Calu3 (cell line): Measurements from ENCODE around the gene PCDH9. TPM values are rescaled to one million over a fixed set of nuclear protein-coding genes. Genes with fewer than 3 reads are reported as not detected.

ENCODE experiments used
- BruUV-seq: library from RNA; stranded (reverse); fragments of 400-500 nt; replicated peaks from 2 replicates; lab custom pipeline; 2021; lab: Mats Ljungman, UMichigan
- CTCF ChIA-PET: fragments of 300-600 bp; sonication (Branson Sonifier 250); formaldehyde crosslinking; loops from one replicate; lab custom pipeline; 2022; ENCODE audit warnings: antibody characterized with exemption; lab: Charles Lee
- DNase-seq: peaks from one replicate; pipeline ENCODE4 v3.0.0; 2022
- H3K27ac Mint-ChIP-seq: one replicate; pipeline ENCODE4 v1.8.0; 2022; ENCODE audit warnings: mixed read lengths; ENCODE audit not compliant: unreplicated experiment
- H3K27me3 Mint-ChIP-seq: one replicate; pipeline ENCODE4 v1.8.0; 2022; ENCODE audit warnings: mixed read lengths; ENCODE audit not compliant: unreplicated experiment
- H3K36me3 Mint-ChIP-seq: one replicate; pipeline ENCODE4 v1.8.0; 2022; ENCODE audit warnings: mild to moderate bottlenecking, moderate library complexity, mixed read lengths; ENCODE audit not compliant: insufficient read depth, unreplicated experiment
- H3K4me1 Mint-ChIP-seq: one replicate; pipeline ENCODE4 v1.8.0; 2022; ENCODE audit warnings: mild to moderate bottlenecking, low read depth, mixed read lengths; ENCODE audit not compliant: unreplicated experiment
- H3K4me3 Mint-ChIP-seq: one replicate; pipeline ENCODE4 v1.8.0; 2022; ENCODE audit warnings: mild to moderate bottlenecking, low read depth, moderate library complexity, mixed read lengths; ENCODE audit not compliant: unreplicated experiment
- H3K9me3 Mint-ChIP-seq: one replicate; pipeline ENCODE4 v1.8.0; 2022; ENCODE audit warnings: low read depth, mixed read lengths; ENCODE audit not compliant: unreplicated experiment
- CTCF ChIP-seq: fragments of 200-600 bp; IDR thresholded peaks from one replicate; pipeline ENCODE4 v1.8.0; 2022; ENCODE audit warnings: antibody characterized with exemption; ENCODE audit not compliant: unreplicated experiment
- intact Hi-C: fragments of 100-400 bp; cut with micrococcal nuclease; formaldehyde crosslinking; loops from one replicate; pipeline ENCODE4 v1.10.0; 2022; ENCODE audit not compliant: unreplicated experiment
- total RNA-seq: library from RNA; stranded (reverse); gene quantifications from 2 replicates; pipeline ENCODE4 v1.2.3, GENCODE V29; 2022

Gene PCDH9
- total RNA-seq, 1 experiment from 2014 or later = 1.3 TPM

GRCh38 chr13:66933994-66934393 lies 296.1 kb downstream of the PCDH9 start:
- no peaks in the 10 kb centered on the region for H3K4me1 Mint-ChIP-seq
- CTCF ChIA-PET = no interaction called here
- H3K36me3 Mint-ChIP-seq = no peaks in the 10 kb centered on the region
- H3K27ac Mint-ChIP-seq = no peak overlapping the region
- no TSS peak for BruUV-seq
- intact Hi-C loops = no loop called here
- no peak overlapping the region for H3K4me3 Mint-ChIP-seq
- TF ChIP-seq CTCF = no peak
- no peaks in the 10 kb centered on the region for H3K27me3 Mint-ChIP-seq
- DNase-seq = peak; percentile 0
- no peaks in the 10 kb centered on the region for H3K9me3 Mint-ChIP-seq

DNA sequence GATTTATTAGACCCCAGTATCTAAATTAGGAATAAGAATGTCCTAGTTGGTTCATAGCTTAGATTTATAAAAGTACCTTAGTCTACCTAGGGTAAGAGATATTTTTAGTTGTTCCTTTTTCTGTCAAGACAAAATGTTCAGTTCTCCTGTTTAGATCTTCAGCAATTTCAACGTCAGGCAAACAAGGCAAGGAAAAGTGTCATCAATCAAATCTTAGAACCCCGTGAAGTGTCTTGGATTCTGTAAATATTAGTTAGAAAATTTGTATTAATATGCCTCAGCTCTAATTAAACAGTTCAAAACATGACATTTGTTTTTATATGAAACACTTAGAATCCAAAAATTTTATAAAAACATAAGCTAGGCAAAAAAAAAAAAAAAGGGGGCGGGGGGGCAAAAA lies 296.6 kb downstream of the PCDH9 start:
- intact Hi-C loops = no loop called here
- no peaks in the 10 kb centered on the region for H3K9me3 Mint-ChIP-seq
- DNase-seq = no peak
- H3K4me1 Mint-ChIP-seq = no peaks in the 10 kb centered on the region
- no peak overlapping the region for H3K4me3 Mint-ChIP-seq
- H3K27me3 Mint-ChIP-seq = no peaks in the 10 kb centered on the region
- CTCF ChIA-PET = no interaction called here
- BruUV-seq = no TSS peak
- H3K27ac Mint-ChIP-seq = no peak overlapping the region
- no peak for TF ChIP-seq CTCF
- no peaks in the 10 kb centered on the region for H3K36me3 Mint-ChIP-seq

DNA sequence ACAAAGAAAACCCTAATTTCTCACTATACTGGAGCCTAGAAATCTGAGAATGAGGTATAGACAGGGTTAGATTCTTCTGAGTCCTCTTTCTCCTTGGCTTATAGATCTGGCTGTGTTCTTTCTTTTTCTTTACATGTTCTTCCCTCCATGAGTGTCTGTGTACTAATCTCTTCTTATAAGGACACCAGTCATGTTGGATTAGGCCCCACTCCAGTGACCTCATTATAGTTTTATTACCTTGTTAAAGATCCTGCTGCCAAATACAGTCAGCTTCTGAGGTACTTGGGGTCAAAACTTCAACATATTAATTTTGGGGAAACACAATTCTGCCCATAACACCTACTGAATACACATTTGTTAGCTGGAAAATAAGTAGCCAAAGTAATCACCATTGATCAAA lies 302.6 kb downstream of the PCDH9 start:
- no TSS peak for BruUV-seq
- DNase-seq = no peak
- Mint-ChIP-seq H3K27me3 (no peaks in the 10 kb centered on the region), H3K4me1 (no peaks in the 10 kb centered on the region), H3K9me3 (no peaks in the 10 kb centered on the region), H3K36me3 (no peaks in the 10 kb centered on the region), H3K4me3 (no peak overlapping the region), H3K27ac (no peak overlapping the region)
- intact Hi-C loops = no loop called here
- TF ChIP-seq CTCF = no peak
- CTCF ChIA-PET = no interaction called here

DNA sequence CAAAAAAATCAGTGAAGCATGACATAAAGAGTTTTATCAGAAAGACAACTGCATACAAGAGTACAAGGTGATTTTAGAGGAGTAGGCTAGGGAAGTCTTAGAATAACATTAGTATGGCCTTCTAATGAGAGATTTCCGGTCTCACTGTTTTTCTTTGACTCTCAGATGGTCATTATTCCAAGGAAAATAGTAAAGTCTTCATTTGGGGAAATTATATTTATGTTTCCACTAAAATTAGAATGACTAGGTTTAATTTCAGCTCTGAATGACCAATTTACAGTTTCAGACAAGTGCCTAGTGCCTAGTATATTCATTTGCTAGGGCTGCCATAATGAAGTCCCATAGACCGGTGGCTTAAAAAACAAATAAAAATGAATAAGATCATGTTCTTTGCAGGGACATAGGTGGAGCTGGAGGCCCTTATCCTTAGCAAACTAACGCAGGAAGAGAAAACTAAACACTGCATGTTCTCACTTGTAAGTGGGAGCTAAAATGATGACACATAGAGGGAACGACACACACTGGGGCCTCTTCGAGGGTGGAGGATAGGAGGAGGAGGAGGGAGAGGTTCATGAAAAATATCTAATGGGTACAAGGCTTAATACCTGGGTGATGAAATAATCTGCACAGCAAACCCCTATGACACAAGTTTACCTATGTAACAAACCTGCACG lies 303.1 kb downstream of the PCDH9 start:
- no peak for TF ChIP-seq CTCF
- intact Hi-C loops = no loop called here
- no peak for DNase-seq
- H3K4me3 Mint-ChIP-seq = no peak overlapping the region
- H3K27me3 Mint-ChIP-seq = no peaks in the 10 kb centered on the region
- H3K9me3 Mint-ChIP-seq = no peaks in the 10 kb centered on the region
- no peaks in the 10 kb centered on the region for H3K4me1 Mint-ChIP-seq
- no TSS peak for BruUV-seq
- CTCF ChIA-PET = no interaction called here
- no peak overlapping the region for H3K27ac Mint-ChIP-seq
- no peaks in the 10 kb centered on the region for H3K36me3 Mint-ChIP-seq
